Measurements from ENCODE around the gene EHD1. TPM values are rescaled to one million over a fixed set of nuclear protein-coding genes. Genes with fewer than 3 reads are reported as not detected.

EHD1 gene
- total RNA-seq, 2 donors from 2014 or later = 18.7 to 45.2 TPM

GRCh38 chr11:64833509-64833908, 44.9 kb downstream of the EHD1 start:
- no peak for ATAC-seq
- 91% methylated on average over 9 of the region's 10 CpGs; no CpG with 5 or more reads in 1 of the 2 donors for WGBS, 2 donors
- Histone ChIP-seq H3K36me3 (replicated peaks in 1 of 2; ENCODE audit: insufficient read depth in 1 of 2, low read depth in 2 of 2) (peaks cover 15 to 30% of the 10 kb centered on the region in 2 donors), H3K27me3 (no peaks in the 10 kb centered on the region), H3K4me3 (no peak overlapping the region), H3K27ac (no peak overlapping the region), H3K4me1 (peaks cover 9% of the 10 kb centered on the region), H3K9me3 (no peaks in the 10 kb centered on the region)
- DNase-seq = no peak
- intact Hi-C loops (cut with DNase I) = no loop called here
- TF ChIP-seq POLR2A (IDR thresholded peaks at IDR 0.05) (no peak), CTCF (IDR thresholded peaks at IDR 0.05) (no peak)

- Histone ChIP-seq H3K27me3 (no peaks in the 10 kb centered on the region), H3K27ac (no peak overlapping the region), H3K36me3 (replicated peaks in 1 of 2; ENCODE audit: insufficient read depth in 1 of 2, low read depth in 2 of 2) (peaks cover 15 to 27% of the 10 kb centered on the region in 2 donors), H3K9me3 (no peaks in the 10 kb centered on the region), H3K4me1 (peaks cover 9% of the 10 kb centered on the region), H3K4me3 (no peak overlapping the region)
- intact Hi-C loops (cut with DNase I) = no loop called here
- no peak for TF ChIP-seq CTCF (IDR thresholded peaks at IDR 0.05)
- no peak for TF ChIP-seq POLR2A (IDR thresholded peaks at IDR 0.05)
- DNase-seq (no peak), ATAC-seq (no peak)
- WGBS, 2 donors = 60 to 89% methylated on average over 1 to 12 of the region's 12 CpGs
These were observed 45.3 kb downstream of the EHD1 start for GRCh38 chr11:64833198-64833502.

- intact Hi-C loops (cut with DNase I) = no loop called here
These were observed 45.8 kb downstream of the EHD1 start for GRCh38 chr11:64832467-64833197.

GRCh38 chr11:64831411-64831891, 47.0 kb downstream of the EHD1 start:
- no peaks in the 10 kb centered on the region for H3K9me3 ChIP-seq
- no peak overlapping the region for H3K4me3 ChIP-seq
- DNase-seq (no peak), ATAC-seq (no peak)
- no peaks in the 10 kb centered on the region for H3K27me3 ChIP-seq
- TF ChIP-seq CTCF (IDR thresholded peaks at IDR 0.05) = no peak
- no peak for TF ChIP-seq POLR2A (IDR thresholded peaks at IDR 0.05)
- H3K27ac ChIP-seq = no peak overlapping the region
- intact Hi-C loops (cut with DNase I) = no loop called here
- WGBS, 2 donors = 90 to 100% methylated on average over 2 to 17 of the region's 24 CpGs
- peaks cover 15 to 23% of the 10 kb centered on the region in 2 donors for H3K36me3 ChIP-seq (replicated peaks in 1 of 2; ENCODE audit: insufficient read depth in 1 of 2, low read depth in 2 of 2)
- H3K4me1 ChIP-seq = peaks cover 9% of the 10 kb centered on the region

More at GRCh38 chr11:64832467-64833197, 45.8 kb downstream of the EHD1 start:
- no peak for ATAC-seq
- peaks cover 9% of the 10 kb centered on the region for H3K4me1 ChIP-seq
- no peaks in the 10 kb centered on the region for H3K9me3 ChIP-seq
- DNase-seq = no peak
- no peaks in the 10 kb centered on the region for H3K27me3 ChIP-seq
- peaks cover 15 to 24% of the 10 kb centered on the region in 2 donors for H3K36me3 ChIP-seq (replicated peaks in 1 of 2; ENCODE audit: insufficient read depth in 1 of 2, low read depth in 2 of 2)
- no peak overlapping the region for H3K4me3 ChIP-seq
- no peak overlapping the region for H3K27ac ChIP-seq
- TF ChIP-seq CTCF (IDR thresholded peaks at IDR 0.05) (no peak), POLR2A (IDR thresholded peaks at IDR 0.05) (no peak)
- 91 to 93% methylated on average over 12 to 13 of the region's 21 CpGs for WGBS, 2 donors

Data from body of pancreas (tissue), 4 donors.